AG09319 (cell line): ENCODE results near the gene TMEM60.
"Not testable (repeated sequence)": the region's sequence is repeated elsewhere in the genome, so short reads cannot be mapped to it uniquely, and the experiment has no call there.

ENCODE experiments used
- DNase-seq: peaks from one replicate; pipeline ENCODE4 v3.0.0-alpha.2; 2010; ENCODE audit warnings: low read depth; ENCODE audit errors: extremely low read depth
- TF ChIP-seq, protein P1 (sequence below): IDR thresholded peaks from 2 replicates; pipeline ENCODE4 v1.5.1; 2011; ENCODE audit warnings: low read depth, mild to moderate bottlenecking, inconsistent platforms, low read length, moderate library complexity

Gene TMEM60

DNA sequence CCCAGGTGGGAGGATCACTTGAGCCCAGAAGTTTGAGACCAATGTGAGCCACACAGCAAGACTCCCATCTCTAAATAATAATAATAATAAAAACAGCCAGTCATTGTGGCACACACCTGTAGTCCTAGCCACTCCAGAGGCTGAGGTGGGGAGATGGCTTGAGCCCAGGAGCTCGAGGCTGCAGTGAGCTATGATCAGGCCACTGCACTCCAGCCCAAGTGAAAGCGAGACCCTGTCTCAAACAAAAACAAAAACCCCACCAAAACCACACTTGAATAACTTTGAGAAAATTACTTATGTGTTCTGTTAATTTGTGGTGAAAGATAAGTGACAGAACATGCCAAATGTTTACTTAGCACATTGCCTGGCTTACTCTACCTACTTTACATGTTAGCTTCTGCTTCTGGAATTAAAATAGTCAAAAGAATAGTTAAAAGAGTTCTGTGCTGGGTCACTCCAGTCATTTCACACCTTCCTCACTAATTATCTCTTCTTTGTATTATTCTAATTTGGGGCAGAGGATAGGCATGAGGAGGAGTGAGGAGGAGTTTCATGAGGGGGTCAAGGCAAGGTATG, 9.8 kb downstream of the TMEM60 start:
- TF ChIP-seq, protein P1, sequence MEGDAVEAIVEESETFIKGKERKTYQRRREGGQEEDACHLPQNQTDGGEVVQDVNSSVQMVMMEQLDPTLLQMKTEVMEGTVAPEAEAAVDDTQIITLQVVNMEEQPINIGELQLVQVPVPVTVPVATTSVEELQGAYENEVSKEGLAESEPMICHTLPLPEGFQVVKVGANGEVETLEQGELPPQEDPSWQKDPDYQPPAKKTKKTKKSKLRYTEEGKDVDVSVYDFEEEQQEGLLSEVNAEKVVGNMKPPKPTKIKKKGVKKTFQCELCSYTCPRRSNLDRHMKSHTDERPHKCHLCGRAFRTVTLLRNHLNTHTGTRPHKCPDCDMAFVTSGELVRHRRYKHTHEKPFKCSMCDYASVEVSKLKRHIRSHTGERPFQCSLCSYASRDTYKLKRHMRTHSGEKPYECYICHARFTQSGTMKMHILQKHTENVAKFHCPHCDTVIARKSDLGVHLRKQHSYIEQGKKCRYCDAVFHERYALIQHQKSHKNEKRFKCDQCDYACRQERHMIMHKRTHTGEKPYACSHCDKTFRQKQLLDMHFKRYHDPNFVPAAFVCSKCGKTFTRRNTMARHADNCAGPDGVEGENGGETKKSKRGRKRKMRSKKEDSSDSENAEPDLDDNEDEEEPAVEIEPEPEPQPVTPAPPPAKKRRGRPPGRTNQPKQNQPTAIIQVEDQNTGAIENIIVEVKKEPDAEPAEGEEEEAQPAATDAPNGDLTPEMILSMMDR, result no peak
- no peak for DNase-seq

DNA sequence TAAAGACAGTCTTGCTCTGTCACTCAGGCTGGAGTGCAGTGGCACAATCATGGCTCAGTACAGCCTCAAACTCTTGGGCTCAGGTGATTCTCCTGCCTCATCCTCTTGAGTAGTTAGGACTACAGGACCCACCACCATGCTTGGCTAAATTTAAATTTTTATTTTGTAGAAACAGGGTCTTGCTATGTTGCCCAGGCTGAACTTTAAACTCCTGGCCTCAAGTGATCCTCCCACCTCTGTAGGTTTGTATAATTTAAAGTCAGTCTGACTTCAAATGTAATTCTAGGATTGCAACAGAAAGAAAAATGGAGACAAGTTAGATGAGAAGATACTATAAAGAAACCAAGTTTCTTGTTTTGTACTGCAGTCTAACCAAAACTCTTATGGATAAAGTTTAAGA, 11.5 kb downstream of the TMEM60 start:
- TF ChIP-seq, protein P1, result no peak
- no peak for DNase-seq

DNA sequence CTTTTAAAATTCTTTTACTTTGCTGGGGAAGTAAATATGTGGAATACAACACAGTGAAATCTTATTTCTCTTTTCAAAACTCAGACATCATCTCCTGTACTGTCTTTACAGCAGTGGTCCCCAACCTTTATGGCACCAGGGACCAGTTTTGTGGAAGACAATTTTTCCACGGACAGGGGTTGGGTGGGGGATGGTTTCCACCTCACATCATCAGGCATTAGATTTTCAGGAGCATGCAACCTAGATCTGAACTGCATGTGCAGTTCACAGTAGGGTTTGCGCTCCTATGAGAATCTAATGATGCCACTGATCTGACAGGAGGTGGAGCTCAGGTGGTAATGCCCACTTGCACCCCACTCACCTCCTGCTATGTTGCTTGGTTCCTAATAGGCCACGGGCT, 12.2 kb downstream of the TMEM60 start:
- TF ChIP-seq, protein P1, result no peak
- no peak for DNase-seq

DNA sequence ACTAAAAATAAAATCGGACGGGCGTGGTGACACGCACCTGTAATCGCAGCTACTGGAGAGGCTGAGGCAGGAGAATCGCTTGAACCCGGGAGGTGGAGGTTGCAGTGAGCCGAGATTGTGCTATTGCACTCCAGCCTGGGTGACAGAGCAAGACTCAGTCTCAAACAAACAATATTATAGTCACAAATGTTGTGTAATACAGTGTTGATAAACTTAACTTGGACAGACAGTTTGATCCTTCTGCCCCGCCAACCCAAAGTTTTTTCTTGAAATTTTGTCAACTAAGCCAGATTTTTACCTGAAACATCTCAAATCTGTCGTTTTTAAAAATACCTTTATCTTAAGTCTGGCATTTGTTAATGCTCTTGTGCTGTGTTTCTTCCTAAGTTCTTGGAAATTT, 13.8 kb downstream of the TMEM60 start:
- not testable (repeated sequence) for DNase-seq

DNA sequence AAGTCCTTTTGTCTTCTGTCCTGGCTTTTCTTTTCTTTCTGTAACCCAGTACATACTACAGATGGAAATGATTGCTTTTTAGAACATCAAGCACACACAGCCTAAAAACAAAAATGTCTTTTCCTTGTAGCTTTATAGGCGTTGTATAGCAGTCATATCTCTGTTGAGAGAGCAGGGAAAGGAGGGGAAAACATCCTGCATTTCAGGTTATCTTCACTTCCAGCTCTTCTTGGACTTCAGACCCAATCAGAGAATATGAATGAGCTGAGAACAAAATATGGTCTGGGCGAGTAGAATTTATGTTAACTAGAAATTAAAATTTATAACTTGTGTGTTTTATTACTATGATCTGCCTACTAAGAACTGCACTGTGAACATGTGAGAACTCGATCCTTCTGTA, 14.7 kb downstream of the TMEM60 start:
- TF ChIP-seq, protein P1, result no peak
- DNase-seq, result no peak

DNA sequence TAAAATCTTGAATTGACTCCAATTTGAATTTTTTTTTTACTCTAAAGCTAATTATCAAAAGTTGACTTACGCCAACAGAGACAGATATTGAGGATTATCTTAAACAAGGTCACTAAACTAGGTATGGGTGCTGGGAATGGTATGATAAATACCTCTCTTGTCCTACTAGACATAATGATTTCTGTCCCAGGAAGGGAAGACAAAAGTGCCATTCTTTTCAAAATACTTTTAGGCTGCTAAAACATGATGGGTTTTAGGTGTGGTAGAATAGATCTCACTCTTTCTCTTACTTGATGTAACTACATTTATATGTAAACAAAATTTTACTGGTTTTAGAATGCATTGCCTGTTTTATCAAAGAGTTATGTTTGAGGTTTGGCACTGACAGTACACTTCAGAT, 15.1 kb downstream of the TMEM60 start:
- no peak for DNase-seq
- TF ChIP-seq, protein P1, result no peak

DNA sequence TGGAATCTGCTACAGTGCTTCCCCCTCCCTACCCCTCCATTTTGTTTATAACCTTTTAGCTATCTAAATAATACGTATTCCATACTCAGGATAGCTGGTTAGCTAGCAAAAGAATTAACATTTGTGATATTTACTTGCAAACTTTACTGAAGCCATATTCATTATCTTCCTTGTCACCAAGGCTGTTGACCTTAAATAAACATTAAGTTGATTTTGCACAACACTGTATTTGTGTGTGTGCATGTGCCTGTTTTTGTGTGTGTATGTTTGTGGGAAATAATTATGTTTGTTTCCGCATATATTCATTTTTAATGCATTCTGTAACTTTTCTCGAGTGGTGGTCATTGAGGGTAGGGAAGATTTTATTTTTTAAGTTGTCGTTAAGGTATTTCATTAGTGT, 15.9 kb downstream of the TMEM60 start:
- TF ChIP-seq, protein P1, result no peak
- no peak for DNase-seq

DNA sequence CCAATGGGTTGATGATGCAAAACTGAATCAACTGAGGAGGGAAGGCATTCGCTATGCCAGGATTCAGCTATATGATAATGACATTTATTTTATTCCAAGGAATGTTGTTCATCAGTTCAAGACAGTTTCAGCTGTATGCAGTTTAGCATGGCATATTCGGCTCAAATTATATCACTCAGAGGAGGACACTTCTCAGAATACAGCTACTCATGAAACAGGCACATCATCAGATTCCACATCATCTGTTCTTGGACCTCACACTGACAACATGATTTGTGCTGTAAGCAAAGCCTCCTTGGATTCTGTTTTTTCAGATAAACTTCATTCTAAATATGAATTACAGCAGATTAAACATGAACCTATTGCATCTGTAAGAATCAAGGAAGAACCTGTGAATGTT, 19.7 kb downstream of the TMEM60 start:
- no peak for DNase-seq
- TF ChIP-seq, protein P1, result no peak
